SK-N-SH treated with all-trans-retinoic acid at 6 μM for 48 hours (cell line): Measurements from ENCODE around the gene CACNA2D4.

Experiments used
- ATAC-seq: fragments of 200-7000 bp; cut with Tn5 transposase; 3 replicates; pipeline ENCODE4 v1.9.1; 2020; ENCODE audit warnings: mild to moderate bottlenecking, moderate library complexity
- ARNTL ChIP-seq: fragments of 450-650 bp; formaldehyde crosslinking; IDR thresholded peaks from 2 replicates; pipeline ENCODE4 v1.5.0; 2020; ENCODE audit warnings: low read depth, mild to moderate bottlenecking, moderate library complexity, borderline replicate concordance
- BACH2 ChIP-seq: fragments of 250-450 bp; sonication (Bioruptor Pico); IDR thresholded peaks from 2 replicates; pipeline ENCODE4 v1.9.0; 2021; ENCODE audit warnings: mild to moderate bottlenecking, borderline replicate concordance
- CREB5 ChIP-seq: fragments of 250-450 bp; sonication (Bioruptor Pico); IDR thresholded peaks from 2 replicates; pipeline ENCODE4 v1.5.1; 2020; ENCODE audit warnings: low read depth, mild to moderate bottlenecking, moderate library complexity
- CSDC2 ChIP-seq: fragments of 250-450 bp; sonication (Bioruptor Pico); IDR thresholded peaks from 2 replicates; pipeline ENCODE4 v1.5.0; 2020; ENCODE audit warnings: mild to moderate bottlenecking, moderate library complexity
- CSRNP3 ChIP-seq: fragments of 250-450 bp; sonication (Bioruptor Pico); IDR thresholded peaks from 2 replicates; pipeline ENCODE4 v1.5.1; 2021; ENCODE audit warnings: mild to moderate bottlenecking, moderate library complexity
- GLIS3 ChIP-seq: fragments of 250-450 bp; sonication (Bioruptor Pico); IDR thresholded peaks from 2 replicates; pipeline ENCODE4 v1.5.0; 2020; ENCODE audit warnings: mild to moderate bottlenecking, moderate library complexity
- ISL1 ChIP-seq: fragments of 250-450 bp; sonication (Bioruptor Pico); IDR thresholded peaks from 2 replicates; pipeline ENCODE4 v2.1.2; 2022; ENCODE audit warnings: mild to moderate bottlenecking, moderate library complexity
- OSR1 ChIP-seq: fragments of 250-450 bp; sonication (Bioruptor Pico); IDR thresholded peaks from 2 replicates; pipeline ENCODE4 v1.8.0; 2022; ENCODE audit warnings: moderate library complexity, mild to moderate bottlenecking, inconsistent platforms
- PATZ1 ChIP-seq: fragments of 250-450 bp; sonication (Bioruptor Pico); IDR thresholded peaks from 2 replicates; pipeline ENCODE4 v1.8.0; 2020; ENCODE audit warnings: mild to moderate bottlenecking, moderate library complexity, borderline replicate concordance
- POU6F1 ChIP-seq: fragments of 250-450 bp; sonication (Bioruptor Pico); IDR thresholded peaks from 2 replicates; pipeline ENCODE4 v1.8.0; 2021; ENCODE audit warnings: low read depth, mild to moderate bottlenecking, moderate library complexity, borderline replicate concordance
- PPARA ChIP-seq: fragments of 250-450 bp; sonication (Bioruptor Pico); IDR thresholded peaks from 2 replicates; pipeline ENCODE4 v1.5.0; 2020; ENCODE audit warnings: mild to moderate bottlenecking, borderline replicate concordance
- RARB ChIP-seq: fragments of 250-450 bp; sonication (Bioruptor Pico); IDR thresholded peaks from 2 replicates; pipeline ENCODE4 v1.8.0; 2021; ENCODE audit warnings: mild to moderate bottlenecking, moderate library complexity
- TCF4 ChIP-seq: fragments of 250-450 bp; sonication (Bioruptor Pico); IDR thresholded peaks from 2 replicates; pipeline ENCODE4 v1.8.0; 2021; ENCODE audit warnings: mild to moderate bottlenecking, moderate library complexity, borderline replicate concordance
- TOX ChIP-seq: fragments of 250-450 bp; sonication (Bioruptor Pico); IDR thresholded peaks from 2 replicates; pipeline ENCODE4 v1.8.0; 2021; ENCODE audit warnings: mild to moderate bottlenecking, moderate library complexity, borderline replicate concordance
- TSHZ2 ChIP-seq: fragments of 250-450 bp; sonication (Bioruptor Pico); IDR thresholded peaks from 2 replicates; pipeline ENCODE4 v1.5.0; 2020; ENCODE audit warnings: mild to moderate bottlenecking, moderate library complexity
- ZC3H10 ChIP-seq: fragments of 250-450 bp; sonication (Bioruptor Pico); IDR thresholded peaks from 2 replicates; pipeline ENCODE4 v1.5.1; 2021; ENCODE audit warnings: mild to moderate bottlenecking, moderate library complexity
- ZFP3 ChIP-seq: fragments of 250-450 bp; sonication (Bioruptor Pico); IDR thresholded peaks from 2 replicates; pipeline ENCODE4 v1.5.0; 2020; ENCODE audit warnings: mild to moderate bottlenecking, moderate library complexity
- ZFP30 ChIP-seq: fragments of 450-650 bp; formaldehyde crosslinking; IDR thresholded peaks from 2 replicates; pipeline ENCODE4 v1.5.0; 2022; ENCODE audit warnings: mild to moderate bottlenecking, moderate library complexity
- ZNF565 ChIP-seq: fragments of 450-650 bp; formaldehyde crosslinking; conservative IDR thresholded peaks from 2 replicates; pipeline ENCODE4 v1.5.0; 2020; ENCODE audit warnings: low read depth, mild to moderate bottlenecking, moderate library complexity
- ZNF70 ChIP-seq: fragments of 450-650 bp; formaldehyde crosslinking; IDR thresholded peaks from 2 replicates; pipeline ENCODE4 v1.5.0; 2020; ENCODE audit warnings: mild to moderate bottlenecking, moderate library complexity
- ZNF8 ChIP-seq: fragments of 450-650 bp; formaldehyde crosslinking; IDR thresholded peaks from 2 replicates; pipeline ENCODE4 v1.5.0; 2020; ENCODE audit warnings: mild to moderate bottlenecking, moderate library complexity

The CACNA2D4 gene

GRCh38 chr12:1927051-1927680 is 8.7 kb upstream of the CACNA2D4 start:
- no peak for ATAC-seq
- no peak for TF ChIP-seq ARNTL (CRISPR knock-in tag)
- no peak for TF ChIP-seq PATZ1
- TF ChIP-seq ZFP30 (CRISPR knock-in tag): no peak
- no peak for TF ChIP-seq ZNF8 (CRISPR knock-in tag)
- no peak for TF ChIP-seq ZFP3 (CRISPR knock-in tag)

- TF ChIP-seq ZFP30 (CRISPR knock-in tag): no peak
- TF ChIP-seq ZNF8 (CRISPR knock-in tag): no peak
- ATAC-seq: no peak
These were observed 7.8 kb upstream of the CACNA2D4 start for GRCh38 chr12:1926251-1926657.

GRCh38 chr12:1925684-1926006 is 7.2 kb upstream of the CACNA2D4 start:
- TF ChIP-seq GLIS3 (CRISPR knock-in tag): no peak
- no peak for TF ChIP-seq CREB5 (CRISPR knock-in tag)
- no peak for TF ChIP-seq TSHZ2 (CRISPR knock-in tag)
- no peak for TF ChIP-seq TCF4 (CRISPR knock-in tag)
- no peak for TF ChIP-seq CSRNP3
- no peak for TF ChIP-seq ZNF70 (CRISPR knock-in tag)
- no peak for TF ChIP-seq CSDC2
- TF ChIP-seq ZFP30 (CRISPR knock-in tag): no peak
- TF ChIP-seq BACH2: no peak
- TF ChIP-seq PPARA (CRISPR knock-in tag): no peak
- no peak for TF ChIP-seq OSR1 (CRISPR knock-in tag)
- TF ChIP-seq ISL1 (CRISPR knock-in tag): no peak
- TF ChIP-seq ZNF565 (CRISPR knock-in tag): no peak
- no peak for TF ChIP-seq RARB
- no peak for TF ChIP-seq TOX (CRISPR knock-in tag)
- TF ChIP-seq ZC3H10 (CRISPR knock-in tag): no peak
- TF ChIP-seq POU6F1 (CRISPR knock-in tag): no peak
- no peak for TF ChIP-seq ZFP3 (CRISPR knock-in tag)
- TF ChIP-seq ARNTL (CRISPR knock-in tag): no peak
- ATAC-seq: no peak
